Neural crest cell (in vitro differentiated cells): Measurements from ENCODE around the gene FAM136A. TPM values are rescaled to one million over a fixed set of nuclear protein-coding genes. Genes with fewer than 3 reads are reported as not detected.
A peak's percentile ranks its signal among the peaks of the same experiment; 100 is the strongest.
"Not testable (repeated sequence)": the region's sequence is repeated elsewhere in the genome, so short reads cannot be mapped to it uniquely, and the experiment has no call there.

ENCODE experiments used
- DNase-seq: peaks from one replicate; pipeline ENCODE4 v3.0.0; 2021; ENCODE audit warnings: low read depth, mixed read lengths, low spot score
- H3K27ac Mint-ChIP-seq: one replicate; pipeline ENCODE4 v1.8.0; 2021; ENCODE audit warnings: mild to moderate bottlenecking, mixed read lengths; ENCODE audit not compliant: unreplicated experiment
- H3K27me3 Mint-ChIP-seq: 2 replicates; pipeline ENCODE4 v1.8.0; 2021; ENCODE audit warnings: low read depth, mild to moderate bottlenecking, mixed read lengths
- H3K36me3 Mint-ChIP-seq: 2 replicates; pipeline ENCODE4 v1.8.0; 2021; ENCODE audit warnings: low read depth, mild to moderate bottlenecking, mixed read lengths
- H3K4me1 Mint-ChIP-seq: 2 replicates; pipeline ENCODE4 v1.8.0; 2021; ENCODE audit warnings: mixed read lengths
- H3K4me3 Mint-ChIP-seq: one replicate; pipeline ENCODE4 v1.8.0; 2021; ENCODE audit warnings: mild to moderate bottlenecking, mixed read lengths
- H3K9me3 Mint-ChIP-seq: 2 replicates; pipeline ENCODE4 v1.8.0; 2021; ENCODE audit warnings: mixed read lengths
- total RNA-seq: library from RNA; stranded (reverse); gene quantifications from 2 replicates; pipeline ENCODE4 v1.2.1, GENCODE V29; 2021
- TF ChIP-seq, protein P1 (sequence below): fragments of 200-600 bp; sonication (generic); conservative IDR thresholded peaks from 2 replicates; pipeline ENCODE4 v1.5.0; 2021; ENCODE audit warnings: antibody characterized with exemption, mild to moderate bottlenecking

Gene FAM136A
- total RNA-seq, 1 donor from 2014 or later, result 76.9 TPM

DNA sequence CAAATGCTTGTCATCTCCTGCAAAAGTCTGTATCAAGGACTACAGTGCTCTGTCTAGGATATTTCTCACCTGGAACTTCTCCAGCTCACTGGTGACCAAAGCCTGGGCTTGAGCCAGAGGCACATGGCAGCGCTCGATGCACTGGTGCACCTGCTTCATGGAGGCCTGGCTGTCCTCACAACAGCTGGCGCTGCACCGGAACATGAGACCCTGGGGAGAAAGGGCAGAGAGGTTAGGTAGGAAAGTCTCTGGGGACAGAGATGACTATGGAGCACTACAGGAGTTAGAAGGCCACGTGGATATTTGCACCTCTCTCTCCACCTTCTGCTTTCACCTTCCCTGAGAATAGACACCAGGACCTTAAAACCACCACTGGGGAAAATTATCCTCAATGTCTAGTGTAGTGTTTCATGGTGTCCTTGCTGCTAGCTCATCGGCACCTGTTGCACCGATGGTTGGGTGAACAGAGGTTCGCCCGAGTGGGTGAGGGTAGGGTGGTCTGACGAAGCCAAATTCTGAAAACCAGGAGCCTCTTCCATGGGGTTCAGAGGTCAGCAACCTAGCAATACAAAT is 1.0 kb downstream of the FAM136A start:
- TF ChIP-seq, protein P1, sequence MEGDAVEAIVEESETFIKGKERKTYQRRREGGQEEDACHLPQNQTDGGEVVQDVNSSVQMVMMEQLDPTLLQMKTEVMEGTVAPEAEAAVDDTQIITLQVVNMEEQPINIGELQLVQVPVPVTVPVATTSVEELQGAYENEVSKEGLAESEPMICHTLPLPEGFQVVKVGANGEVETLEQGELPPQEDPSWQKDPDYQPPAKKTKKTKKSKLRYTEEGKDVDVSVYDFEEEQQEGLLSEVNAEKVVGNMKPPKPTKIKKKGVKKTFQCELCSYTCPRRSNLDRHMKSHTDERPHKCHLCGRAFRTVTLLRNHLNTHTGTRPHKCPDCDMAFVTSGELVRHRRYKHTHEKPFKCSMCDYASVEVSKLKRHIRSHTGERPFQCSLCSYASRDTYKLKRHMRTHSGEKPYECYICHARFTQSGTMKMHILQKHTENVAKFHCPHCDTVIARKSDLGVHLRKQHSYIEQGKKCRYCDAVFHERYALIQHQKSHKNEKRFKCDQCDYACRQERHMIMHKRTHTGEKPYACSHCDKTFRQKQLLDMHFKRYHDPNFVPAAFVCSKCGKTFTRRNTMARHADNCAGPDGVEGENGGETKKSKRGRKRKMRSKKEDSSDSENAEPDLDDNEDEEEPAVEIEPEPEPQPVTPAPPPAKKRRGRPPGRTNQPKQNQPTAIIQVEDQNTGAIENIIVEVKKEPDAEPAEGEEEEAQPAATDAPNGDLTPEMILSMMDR, result no peak
- H3K27me3 Mint-ChIP-seq, result no peaks in the 10 kb centered on the region

DNA sequence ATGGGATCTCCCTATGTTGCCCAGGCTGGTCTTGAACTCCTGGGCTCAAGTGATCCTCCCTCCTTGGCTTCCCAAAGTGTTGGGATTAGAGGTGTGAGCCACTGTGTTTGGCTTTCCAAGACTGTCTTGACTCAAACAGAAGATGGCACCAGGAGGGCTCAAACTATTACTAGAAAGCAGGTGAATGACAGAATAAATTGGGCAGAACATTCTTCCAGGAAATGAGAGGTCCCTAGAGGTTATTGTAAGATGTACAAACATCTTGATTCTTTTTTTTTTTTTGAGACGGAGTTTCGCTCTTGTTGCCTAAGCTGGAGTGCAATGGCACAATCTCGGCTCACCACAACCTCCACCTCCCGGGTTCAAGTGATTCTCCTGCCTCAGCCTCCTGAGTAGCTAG is 4.0 kb downstream of the FAM136A start:
- H3K4me3 Mint-ChIP-seq, result peak overlapping the region; percentile 70
- not testable (repeated sequence) for DNase-seq, H3K27me3 Mint-ChIP-seq, H3K9me3 Mint-ChIP-seq, H3K27ac Mint-ChIP-seq
- peaks cover 15% of the 10 kb centered on the region for H3K36me3 Mint-ChIP-seq
- peaks cover 23% of the 10 kb centered on the region for H3K4me1 Mint-ChIP-seq

More for the DNA sequence above, 1.0 kb downstream of the FAM136A start:
- Mint-ChIP-seq H3K4me3 (peak overlapping the region; percentile 92), H3K36me3 (peaks cover 15% of the 10 kb centered on the region), H3K27ac (peak overlapping the region; percentile 94), H3K9me3 (peaks cover 3% of the 10 kb centered on the region), H3K4me1 (peaks cover 30% of the 10 kb centered on the region)
- no peak for DNase-seq

DNA sequence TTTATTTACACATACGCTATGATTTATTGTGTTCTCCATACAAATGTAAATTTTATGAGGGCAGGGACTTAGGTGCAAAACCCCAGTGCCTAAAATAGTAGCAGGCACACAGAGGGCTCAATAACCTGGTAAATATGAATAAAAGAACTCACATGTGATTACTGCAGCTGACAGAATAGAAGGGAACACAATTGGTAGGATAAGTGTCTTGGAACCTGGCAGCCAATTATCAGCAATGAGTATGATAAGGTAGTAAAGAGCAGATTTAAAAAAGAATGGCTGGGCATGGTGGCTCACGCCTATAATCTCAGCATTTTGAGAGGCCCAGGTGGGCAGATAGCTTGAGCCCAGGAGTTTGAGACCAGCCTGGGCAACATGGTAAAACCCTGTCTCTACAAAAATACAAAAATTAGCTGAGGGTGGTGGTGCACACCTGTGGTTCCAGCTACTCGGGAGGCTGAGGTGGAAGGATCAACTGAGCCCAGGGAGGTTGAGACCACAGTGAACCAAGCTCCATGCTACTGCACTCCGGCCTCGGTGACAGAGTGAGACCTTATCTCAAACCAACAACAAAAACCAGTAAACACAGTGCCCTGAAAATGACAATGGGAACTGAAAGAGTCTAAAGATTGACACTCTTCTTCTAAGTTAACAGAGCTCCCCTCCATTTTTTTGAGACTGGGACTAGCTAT is 18.2 kb downstream of the FAM136A start:
- Mint-ChIP-seq H3K27me3 (no peaks in the 10 kb centered on the region), H3K4me3 (no peak overlapping the region), H3K9me3 (no peaks in the 10 kb centered on the region), H3K4me1 (no peaks in the 10 kb centered on the region), H3K36me3 (peaks cover 30% of the 10 kb centered on the region), H3K27ac (no peak overlapping the region)
- DNase-seq, result no peak
- TF ChIP-seq, protein P1, result no peak

DNA sequence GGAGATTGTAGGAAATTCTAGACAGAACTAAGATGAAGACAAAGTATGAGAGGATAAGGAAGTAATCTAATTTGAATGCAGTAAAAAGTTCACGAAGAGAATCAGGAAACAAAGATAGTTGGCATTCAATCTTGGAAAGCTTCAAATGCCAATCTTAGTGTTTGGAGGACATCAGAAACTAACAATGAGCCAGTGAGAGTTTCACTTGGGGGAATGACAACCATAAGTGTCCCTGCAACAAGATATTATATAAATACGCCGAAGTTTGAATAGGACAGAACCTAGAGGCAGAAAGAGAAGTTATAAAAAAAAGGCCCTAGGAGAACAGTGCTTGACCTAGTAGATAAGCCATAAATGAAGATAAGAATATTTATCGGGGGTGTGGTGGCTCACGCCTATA is 19.4 kb downstream of the FAM136A start:
- Mint-ChIP-seq H3K4me1 (no peaks in the 10 kb centered on the region), H3K27me3 (no peaks in the 10 kb centered on the region), H3K36me3 (peaks cover 21% of the 10 kb centered on the region), H3K27ac (no peak overlapping the region), H3K9me3 (no peaks in the 10 kb centered on the region), H3K4me3 (no peak overlapping the region)
- DNase-seq, result no peak
- TF ChIP-seq, protein P1, result no peak

DNA sequence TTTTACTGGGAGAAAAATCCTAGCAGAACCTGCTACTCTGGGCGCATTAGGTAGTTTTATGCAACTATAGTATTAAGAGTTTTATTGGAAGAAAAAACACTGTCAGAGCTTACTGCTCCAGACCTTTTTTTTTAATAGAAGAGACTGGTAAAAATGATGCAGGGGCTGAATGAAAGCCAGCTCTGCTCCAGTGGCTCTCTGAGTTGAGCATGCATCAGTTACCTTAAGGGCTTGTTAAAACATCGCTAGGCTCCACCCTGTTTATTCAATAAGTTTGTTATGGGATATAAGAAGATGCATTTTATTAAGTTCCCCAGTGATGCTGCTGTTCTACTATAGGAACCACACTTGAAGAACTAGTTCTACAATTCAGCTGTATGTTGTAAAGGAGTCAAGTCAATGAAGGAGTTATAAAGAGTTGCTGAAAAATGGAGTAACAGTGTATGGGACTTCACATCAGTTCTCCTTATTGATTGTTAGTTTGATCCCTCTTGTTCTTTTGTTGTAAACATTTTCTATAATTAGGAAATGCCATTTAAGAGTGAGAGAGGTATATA is 21.5 kb downstream of the FAM136A start:
- Mint-ChIP-seq H3K9me3 (no peaks in the 10 kb centered on the region), H3K27me3 (no peaks in the 10 kb centered on the region), H3K36me3 (peaks cover 21% of the 10 kb centered on the region), H3K27ac (no peak overlapping the region), H3K4me3 (no peak overlapping the region), H3K4me1 (no peaks in the 10 kb centered on the region)
- no peak for DNase-seq
- TF ChIP-seq, protein P1, result no peak

DNA sequence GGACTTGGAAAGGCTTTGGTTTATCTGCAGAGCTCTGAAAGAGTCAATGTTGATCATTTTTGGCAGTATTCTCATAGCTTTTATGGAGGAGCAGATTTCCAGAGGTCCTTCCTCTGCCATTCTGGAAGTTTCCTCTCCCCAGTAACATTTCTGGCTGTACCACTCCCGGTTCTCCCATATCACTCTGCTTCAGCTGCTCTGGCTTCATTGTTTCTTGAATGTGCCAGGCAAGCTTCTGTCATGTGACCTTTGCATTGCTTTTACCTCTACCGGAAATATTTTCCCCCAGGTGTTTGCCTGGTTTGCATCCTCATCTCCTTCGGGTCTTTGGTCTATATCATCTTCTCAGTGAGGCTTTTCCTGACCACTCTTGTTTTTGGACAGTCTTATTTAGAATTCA is 31.5 kb downstream of the FAM136A start:
- Mint-ChIP-seq H3K27ac (no peak overlapping the region), H3K9me3 (peaks cover 6% of the 10 kb centered on the region), H3K4me3 (no peak overlapping the region), H3K36me3 (peaks cover 39% of the 10 kb centered on the region), H3K27me3 (no peaks in the 10 kb centered on the region), H3K4me1 (no peaks in the 10 kb centered on the region)
- no peak for DNase-seq
- TF ChIP-seq, protein P1, result no peak

DNA sequence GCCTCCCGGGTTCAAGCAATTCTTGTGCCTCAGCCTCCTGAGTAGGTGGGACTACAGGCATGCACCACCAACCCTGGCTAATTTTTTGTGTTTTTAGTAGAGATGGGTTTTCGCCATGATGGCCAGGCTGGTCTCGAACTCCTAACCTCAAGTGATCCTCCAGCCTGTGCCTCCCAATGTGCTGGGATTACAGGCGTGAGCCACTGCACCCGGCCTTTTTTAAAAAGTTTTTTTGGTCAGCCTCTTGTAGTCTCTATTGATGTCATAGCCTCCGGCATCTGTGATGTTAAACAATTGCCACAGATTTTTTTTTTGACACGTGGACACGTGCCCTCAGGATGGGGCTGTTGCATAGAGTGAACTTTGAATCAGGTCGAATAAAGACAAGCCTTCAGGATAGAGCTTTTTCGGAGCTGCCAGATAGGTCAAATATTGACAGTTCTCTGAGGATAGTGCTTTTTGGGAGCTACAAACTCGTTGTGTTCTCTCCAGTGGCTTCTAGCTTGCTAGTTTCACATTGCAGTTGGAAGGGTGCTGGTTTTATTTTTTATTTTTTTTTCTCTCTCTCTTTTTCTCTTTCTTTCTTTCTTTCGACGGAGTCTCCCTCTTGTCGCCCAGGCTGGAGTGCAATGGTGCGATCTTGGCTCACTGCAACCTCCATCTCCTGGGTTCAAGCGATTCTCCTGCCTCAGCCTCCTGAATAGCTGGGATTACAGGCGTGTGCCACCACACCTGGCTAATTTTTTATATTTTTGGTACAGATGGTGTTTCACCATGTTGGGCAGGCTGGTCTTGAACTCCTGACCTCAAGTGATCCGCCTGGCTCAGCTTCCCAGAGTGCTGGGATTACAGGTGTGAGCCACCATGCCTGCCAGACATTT is 32.2 kb downstream of the FAM136A start:
- not testable (repeated sequence) for H3K27ac Mint-ChIP-seq, H3K4me3 Mint-ChIP-seq, H3K9me3 Mint-ChIP-seq, H3K27me3 Mint-ChIP-seq, DNase-seq, H3K4me1 Mint-ChIP-seq
- peaks cover 33% of the 10 kb centered on the region for H3K36me3 Mint-ChIP-seq

DNA sequence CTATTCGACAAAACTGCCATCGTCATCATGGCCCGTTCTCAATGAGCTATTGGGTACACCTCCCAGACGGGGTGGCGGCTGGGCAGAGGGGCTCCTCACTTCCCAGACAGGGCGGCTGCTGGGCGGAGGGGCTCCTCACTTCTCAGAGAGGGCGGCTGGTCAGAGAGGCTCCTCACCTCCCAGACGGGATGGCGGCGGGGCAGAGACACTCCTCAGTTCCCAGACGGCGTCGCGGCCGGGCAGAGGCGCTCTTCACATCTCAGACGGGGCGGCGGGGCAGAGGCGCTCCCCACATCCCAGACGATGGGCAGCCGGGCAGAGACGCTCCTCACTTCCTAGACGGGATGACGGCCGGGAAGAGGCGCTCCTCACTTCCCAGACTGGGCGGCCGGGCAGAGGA is 34.9 kb downstream of the FAM136A start:
- not testable (repeated sequence) for H3K27ac Mint-ChIP-seq, H3K27me3 Mint-ChIP-seq, H3K4me1 Mint-ChIP-seq, H3K4me3 Mint-ChIP-seq, DNase-seq, H3K9me3 Mint-ChIP-seq
- H3K36me3 Mint-ChIP-seq, result peaks cover 31% of the 10 kb centered on the region
